HepG2 (cell line): ENCODE results near the gene PCDHB2. TPM values are rescaled to one million over a fixed set of nuclear protein-coding genes. Genes with fewer than 3 reads are reported as not detected.
A peak's percentile ranks its signal among the peaks of the same experiment; 100 is the strongest.
"Not testable (repeated sequence)": the region's sequence is repeated elsewhere in the genome, so short reads cannot be mapped to it uniquely, and the experiment has no call there.

Experiments
- ATAC-seq: fragments of 200-7000 bp; cut with Tn5 transposase; 3 replicates; pipeline ENCODE4 v1.9.1; 2020; ENCODE audit warnings: mild to moderate bottlenecking, moderate library complexity
- BruUV-seq: library from RNA; stranded (reverse); fragments of 400-500 nt; replicated peaks from 2 replicates; lab custom pipeline; 2021; lab: Mats Ljungman, UMichigan
- CTCF ChIA-PET: fragments of 300-600 bp; formaldehyde crosslinking; extraction: SDS; loops from one replicate; lab custom pipeline; 2021; ENCODE audit warnings: low total read pairs, inconsistent platforms, low intra/inter-chr PET ratio; lab: Yijun Ruan, JAX
- POLR2A ChIA-PET: fragments of 350-600 bp; sonication (Branson Sonifier 250); formaldehyde crosslinking; loops from one replicate; lab custom pipeline; 2020; ENCODE audit warnings: antibody characterized with exemption, inconsistent platforms; lab: Yijun Ruan, JAX
- DNase-seq: peaks from one replicate; pipeline ENCODE4 v3.0.0-alpha.2; 2015; ENCODE audit warnings: low spot score
- FAIRE-seq: peaks from 3 replicates; lab custom pipeline; 2011; peaks lifted over from hg19 to GRCh38; lab: Jason Lieb, UNC
- H2AFZ ChIP-seq: one replicate; pipeline ENCODE4 v1.6.1; 2011; ENCODE audit warnings: low read length, inconsistent platforms
- H3K27ac ChIP-seq: fragments of 300-600 bp; 3 replicates; pipeline ENCODE4 v1.8.0; 2011; ENCODE audit warnings: mixed run types, mild to moderate bottlenecking, mixed read lengths, low read length, inconsistent platforms; ENCODE audit not compliant: insufficient read depth; ENCODE audit errors: extremely low read length
- H3K27me3 ChIP-seq, 2 experiments: fragments of 200-600 bp in 1 of 2; 2 replicates in 1 of 2; 3 replicates in 1 of 2; pipeline versions ENCODE4 v1.6.0 to v1.8.0; 2011; ENCODE audit warnings: low read length in 2 of 2, mild to moderate bottlenecking in 2 of 2, moderate library complexity in 2 of 2, inconsistent platforms in 1 of 2; ENCODE audit not compliant: insufficient read depth in 2 of 2, control insufficient read depth in 1 of 2
- H3K36me3 ChIP-seq, 2 experiments: fragments of 200-600 bp in 1 of 2; replicated peaks in 1 of 2; 2 replicates in 1 of 2; 3 replicates in 1 of 2; pipeline versions ENCODE4 v1.5.1 to v1.8.0; 2011; ENCODE audit warnings: low read length in 2 of 2, inconsistent platforms in 1 of 2; ENCODE audit not compliant: insufficient read depth in 2 of 2, control insufficient read depth in 1 of 2
- H3K4me1 ChIP-seq: 2 replicates; pipeline ENCODE4 v1.5.1; 2012; ENCODE audit warnings: low read length, inconsistent platforms; ENCODE audit not compliant: insufficient read depth
- H3K4me2 ChIP-seq: 2 replicates; pipeline ENCODE4 v1.6.0; 2011; ENCODE audit warnings: low read depth, low read length, inconsistent platforms
- H3K4me3 ChIP-seq, 3 experiments: fragments of 200-600 bp in 1 of 3; sonication (generic), shearing (Covaris generic) in 1 of 3; replicated peaks in 1 of 3; 2 replicates each; pipeline ENCODE4 v1.5.1; 2011 to 2016; ENCODE audit warnings: low read length in 3 of 3, inconsistent platforms in 2 of 3, low read depth in 2 of 3, mild to moderate bottlenecking in 2 of 3, control low read depth in 1 of 3, mixed read lengths in 1 of 3; ENCODE audit not compliant: insufficient read depth in 1 of 3
- H3K79me2 ChIP-seq: one replicate; pipeline ENCODE4 v1.6.1; 2011; ENCODE audit warnings: low read length, inconsistent platforms; ENCODE audit not compliant: insufficient read depth
- H3K9ac ChIP-seq: 2 replicates; pipeline ENCODE4 v1.6.0; 2011; ENCODE audit warnings: mild to moderate bottlenecking, low read depth, low read length, inconsistent platforms; ENCODE audit not compliant: insufficient read depth
- H3K9me3 ChIP-seq: 2 replicates; pipeline ENCODE4 v1.5.1; 2012; ENCODE audit warnings: mild to moderate bottlenecking, low read length
- H4K20me1 ChIP-seq: 2 replicates; pipeline ENCODE4 v1.6.0; 2011; ENCODE audit warnings: inconsistent platforms, mild to moderate bottlenecking, low read length, moderate library complexity; ENCODE audit not compliant: insufficient read depth
- CHCHD3 ChIP-seq: sonication (generic); formaldehyde crosslinking; IDR thresholded peaks from 2 replicates; pipeline ENCODE4 v1.8.0; 2022; ENCODE audit warnings: mild to moderate bottlenecking, missing genetic modification reagents, moderate library complexity
- NFE2L1 ChIP-seq: sonication (generic); formaldehyde crosslinking; IDR thresholded peaks from 2 replicates; pipeline ENCODE4 v1.4.0; 2020; ENCODE audit warnings: missing genetic modification reagents, mild to moderate bottlenecking, borderline replicate concordance
- RORA ChIP-seq: sonication (generic); formaldehyde crosslinking; IDR thresholded peaks from 2 replicates; pipeline ENCODE4 v1.5.0; 2020; ENCODE audit warnings: mild to moderate bottlenecking, missing genetic modification reagents, moderate library complexity
- ZBTB33 ChIP-seq: sonication (generic); formaldehyde crosslinking; IDR thresholded peaks from 2 replicates; pipeline ENCODE4 v1.4.0; 2020; ENCODE audit warnings: missing genetic modification reagents
- ZBTB7B ChIP-seq: sonication (generic); formaldehyde crosslinking; IDR thresholded peaks from 2 replicates; pipeline ENCODE4 v1.4.0; 2020; ENCODE audit warnings: missing genetic modification reagents
- ZNF543 ChIP-seq: sonication (generic); formaldehyde crosslinking; IDR thresholded peaks from 2 replicates; pipeline ENCODE4 v1.4.0; 2020; ENCODE audit warnings: mild to moderate bottlenecking, missing genetic modification reagents
- ZNF558 ChIP-seq: sonication (generic); formaldehyde crosslinking; IDR thresholded peaks from 2 replicates; pipeline ENCODE4 v1.9.0; 2022; ENCODE audit warnings: mild to moderate bottlenecking, missing genetic modification reagents, borderline replicate concordance
- ZNF652 ChIP-seq: IDR thresholded peaks from 2 replicates; pipeline ENCODE4 v1.6.1; 2016; ENCODE audit warnings: low read depth, borderline replicate concordance
- WGBS: methylation state at CpG from one replicate; pipeline ENCODE4 v1.1.6; 2017; ENCODE audit warnings: low lambda C conversion rate; 5-methylcytosine and 5-hydroxymethylcytosine counted together
- in situ Hi-C: cut with HindIII; loops from 2 replicates; pipeline ENCODE4 v1.10.0; 2017; ENCODE audit warnings: low pct_unique_long_range_greater_than_20kb; ENCODE audit not compliant: extremely low pct_ligation_motif_present
- intact Hi-C: fragments of 100-400 bp; cut with micrococcal nuclease; formaldehyde crosslinking; loops from one replicate; pipeline ENCODE4 v1.10.0; 2022; ENCODE audit not compliant: unreplicated experiment
- polyA plus RNA-seq, 8 experiments: library from polyadenylated mRNA; depleted of rRNA in 3 of 8; stranded (reverse) in 7 of 8; unstranded in 1 of 8; fragments of >200 nt; fragmentation: Illumina TruSeq in 4 of 8; extraction: Trizol in 4 of 8; gene quantifications; 2 replicates each; pipeline versions ENCODE4 v1.2.1 to v1.2.3, GENCODE V29; 2011 to 2016; ENCODE audit warnings: low read depth in 4 of 8, missing spikeins in 1 of 8, mixed read lengths in 1 of 8; ENCODE audit not compliant: insufficient read depth in 1 of 8
- total RNA-seq, 5 experiments: library from RNA; depleted of rRNA; stranded (reverse); fragments of >200 nt; fragmentation: Illumina TruSeq; extraction: Trizol; gene quantifications; 2 replicates each; pipeline ENCODE4 v1.2.3, GENCODE V29; 2016; ENCODE audit warnings: low read depth in 1 of 5

PCDHB2 gene
- total and polyA plus RNA-seq, 2 of the 13 experiments (the other 11 are each of a cell fraction or from before 2014, with no cell fraction given), result 7.1 to 7.5 TPM

GRCh38 chr5:141095263-141095641, 837 bp downstream of the PCDHB2 start:
- H3K27ac ChIP-seq, result no peak overlapping the region
- intact Hi-C loops (loop anchor here (2.0 kb wide), 2 partner anchors 54 to 88 kb away; partner anchors contain the start of gene PCDHB16), in situ Hi-C loops (loop anchor here (10.0 kb wide), 1 partner anchor 460 kb away; no protein-coding TSS in a partner anchor)
- H4K20me1 ChIP-seq, result no peaks in the 10 kb centered on the region
- H3K79me2 ChIP-seq, result no peaks in the 10 kb centered on the region
- ATAC-seq (peak; percentile 50), DNase-seq (no peak), FAIRE-seq (no peak)
- peak overlapping the region; percentile 82 for H3K9ac ChIP-seq
- H3K36me3 ChIP-seq, result no peaks in the 10 kb centered on the region
- TF ChIP-seq ZBTB7B (CRISPR knock-in tag), result no peak
- TF ChIP-seq NFE2L1, result no peak
- no peak for TF ChIP-seq CHCHD3 (CRISPR knock-in tag)
- TF ChIP-seq ZNF543 (CRISPR knock-in tag), result no peak
- TF ChIP-seq ZNF652 (CRISPR knock-in tag), result peak; percentile 70; the same call in 1 of the 2 replicates
- TF ChIP-seq ZNF558 (CRISPR knock-in tag), result no peak
- TF ChIP-seq ZBTB33 (CRISPR knock-in tag), result peak; percentile 93
- TF ChIP-seq RORA (CRISPR knock-in tag), result no peak
- 72% methylated on average over 10 of the region's 12 CpGs for WGBS
- H2AFZ ChIP-seq, result no peak overlapping the region
- H3K4me1 ChIP-seq, result peaks cover 11% of the 10 kb centered on the region
- POLR2A ChIA-PET, result interaction anchor here (1.1 to 1.9 kb wide), 5 partner anchors 9 to 469 kb away, joined by 3 to 9 read pairs (median 4); partner anchors contain the start of gene TAF7
- H3K4me3 ChIP-seq, result peak overlapping the region; percentile 55 to 89 (median 82)
- no peaks in the 10 kb centered on the region; a peak in 1 of 5 replicates for H3K27me3 ChIP-seq
- H3K4me2 ChIP-seq, result peak overlapping the region; percentile 74
- CTCF ChIA-PET, result interaction anchor here (1.4 kb wide), 1 partner anchor 87 kb away, joined by 5 read pairs; the partner anchor contains the start of gene PCDHB16
- no TSS peak for BruUV-seq
- no peaks in the 10 kb centered on the region for H3K9me3 ChIP-seq

- ATAC-seq, H3K4me3 ChIP-seq, H3K27me3 ChIP-seq, FAIRE-seq, CTCF ChIA-PET, H3K79me2 ChIP-seq, H3K4me2 ChIP-seq, H3K27ac ChIP-seq, H3K9me3 ChIP-seq, H4K20me1 ChIP-seq, BruUV-seq, H3K9ac ChIP-seq, H2AFZ ChIP-seq, intact Hi-C loops, POLR2A ChIA-PET, DNase-seq, H3K36me3 ChIP-seq: not testable (repeated sequence)
- 93% methylated on average over 23 of the region's 46 CpGs for WGBS
- H3K4me1 ChIP-seq, result peaks cover 11% of the 10 kb centered on the region
- in situ Hi-C loops, result loop anchor here (10.0 kb wide), 1 partner anchor 459 kb away; no protein-coding TSS in a partner anchor
Measured at GRCh38 chr5:141096181-141096580, 1.8 kb downstream of the PCDHB2 start.

- FAIRE-seq, DNase-seq: not testable (repeated sequence)
Measured at GRCh38 chr5:141096586-141096985, 2.2 kb downstream of the PCDHB2 start.

More at GRCh38 chr5:141096586-141096985, 2.2 kb downstream of the PCDHB2 start:
- 91% methylated on average over 13 of the region's 38 CpGs for WGBS
- H3K9me3 ChIP-seq, intact Hi-C loops, H3K79me2 ChIP-seq, H3K4me2 ChIP-seq, CTCF ChIA-PET, H3K9ac ChIP-seq, H4K20me1 ChIP-seq, H2AFZ ChIP-seq, BruUV-seq, H3K27ac ChIP-seq, ATAC-seq, H3K27me3 ChIP-seq, H3K4me3 ChIP-seq, H3K36me3 ChIP-seq, POLR2A ChIA-PET: not testable (repeated sequence)
- in situ Hi-C loops, result loop anchor here (10.0 kb wide), 1 partner anchor 458 kb away; no protein-coding TSS in a partner anchor
- H3K4me1 ChIP-seq, result peaks cover 11% of the 10 kb centered on the region
